ENCODE results near the gene SF3B3. TPM values are rescaled to one million over a fixed set of nuclear protein-coding genes. Genes with fewer than 3 reads are reported as not detected.

The SF3B3 gene
- total and polyA plus RNA-seq, 2 donors (not counting 1 experiment from before 2014, with no cell fraction given), result 67.1 to 266 TPM

DNA sequence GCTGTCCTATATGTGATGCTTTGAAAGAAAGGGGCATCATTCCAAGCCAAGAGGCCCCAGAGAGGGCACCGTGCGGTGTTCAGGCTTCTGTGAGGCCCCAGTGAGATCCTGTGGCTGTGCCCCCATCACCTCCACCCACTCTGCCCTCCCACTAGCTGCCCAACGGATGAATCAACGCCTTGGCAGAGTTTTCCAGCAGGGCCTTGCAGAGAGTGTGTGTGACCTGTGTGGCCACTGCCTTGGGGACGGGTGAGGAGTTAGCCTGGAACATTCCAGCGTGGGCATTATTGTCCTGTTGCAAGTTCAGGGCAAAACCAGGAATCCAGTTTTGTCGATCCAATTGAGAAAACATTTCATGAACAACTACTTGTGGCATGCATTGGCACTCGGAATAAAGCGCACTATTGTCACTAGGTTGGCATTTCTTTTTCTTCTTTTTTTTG lies 53.7 kb downstream of the SF3B3 start:
- no peak overlapping the region for H3K4me2 ChIP-seq (replicated peaks; ENCODE audit: low read depth, low read length, poor library complexity, severe bottlenecking)
- no peak overlapping the region for H3K27ac Mint-ChIP-seq
- ATAC-seq (ENCODE audit: low read depth), result peak; percentile 14

DNA sequence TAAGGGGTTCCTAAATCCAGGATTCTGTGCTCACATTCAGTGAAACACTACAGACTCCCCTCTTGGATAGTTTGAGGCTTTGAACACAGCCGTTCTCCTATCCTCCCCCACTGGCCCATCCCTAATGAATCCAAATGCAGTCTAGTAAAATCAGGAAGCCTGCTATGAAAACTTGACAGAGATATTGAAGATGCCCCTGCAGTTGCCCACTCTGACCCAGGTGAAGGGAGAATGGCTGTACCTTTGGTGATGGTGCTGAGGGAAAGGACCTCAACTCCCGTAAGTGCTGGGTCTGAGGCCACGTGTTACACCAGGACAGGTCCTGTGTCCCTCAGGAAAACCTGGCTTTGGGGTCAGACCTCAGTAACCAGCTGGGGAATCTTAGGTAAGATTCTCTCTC lies 54.4 kb downstream of the SF3B3 start:
- intact Hi-C loops (cut with micrococcal nuclease), result no loop called here
- H2AFZ ChIP-seq (ENCODE audit: insufficient read depth, low read depth, low read length, poor library complexity, severe bottlenecking), result no peak overlapping the region
- H3K4me2 ChIP-seq (replicated peaks; ENCODE audit: low read depth, low read length, poor library complexity, severe bottlenecking), result no peak overlapping the region
- H3K79me2 ChIP-seq (ENCODE audit: control insufficient read depth, insufficient read depth, low read length), result no peaks in the 10 kb centered on the region
- H3K9me3 ChIP-seq (ENCODE audit: control extremely low read depth in 1 of 3, control insufficient read depth in 2 of 3, insufficient read depth in 1 of 3, low read length in 2 of 3), result no peaks in the 10 kb centered on the region
- no peak overlapping the region for H3K4me3 ChIP-seq (ENCODE audit: control extremely low read depth in 1 of 5, extremely low read depth in 1 of 5, insufficient read depth in 1 of 5, low read depth in 2 of 5, low read length in 4 of 5)
- TF ChIP-seq, protein P1, sequence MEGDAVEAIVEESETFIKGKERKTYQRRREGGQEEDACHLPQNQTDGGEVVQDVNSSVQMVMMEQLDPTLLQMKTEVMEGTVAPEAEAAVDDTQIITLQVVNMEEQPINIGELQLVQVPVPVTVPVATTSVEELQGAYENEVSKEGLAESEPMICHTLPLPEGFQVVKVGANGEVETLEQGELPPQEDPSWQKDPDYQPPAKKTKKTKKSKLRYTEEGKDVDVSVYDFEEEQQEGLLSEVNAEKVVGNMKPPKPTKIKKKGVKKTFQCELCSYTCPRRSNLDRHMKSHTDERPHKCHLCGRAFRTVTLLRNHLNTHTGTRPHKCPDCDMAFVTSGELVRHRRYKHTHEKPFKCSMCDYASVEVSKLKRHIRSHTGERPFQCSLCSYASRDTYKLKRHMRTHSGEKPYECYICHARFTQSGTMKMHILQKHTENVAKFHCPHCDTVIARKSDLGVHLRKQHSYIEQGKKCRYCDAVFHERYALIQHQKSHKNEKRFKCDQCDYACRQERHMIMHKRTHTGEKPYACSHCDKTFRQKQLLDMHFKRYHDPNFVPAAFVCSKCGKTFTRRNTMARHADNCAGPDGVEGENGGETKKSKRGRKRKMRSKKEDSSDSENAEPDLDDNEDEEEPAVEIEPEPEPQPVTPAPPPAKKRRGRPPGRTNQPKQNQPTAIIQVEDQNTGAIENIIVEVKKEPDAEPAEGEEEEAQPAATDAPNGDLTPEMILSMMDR (IDR thresholded peaks at IDR 0.05), result no peak
- peaks cover 0 to 5% of the 10 kb centered on the region in 2 donors for H3K4me1 ChIP-seq (ENCODE audit: control insufficient read depth in 2 of 2, insufficient read depth in 2 of 2, low read length in 2 of 2)
- CTCF ChIA-PET, result no interaction called here
- no peak overlapping the region for H3K27ac ChIP-seq (ENCODE audit: low read length in 2 of 2)
- no peak overlapping the region for H3K9ac ChIP-seq (ENCODE audit: low read length)
- no peak overlapping the region for H3K4me3 Mint-ChIP-seq
- H3K27ac Mint-ChIP-seq, result no peak overlapping the region
- peaks cover 9% of the 10 kb centered on the region for H3K4me1 Mint-ChIP-seq
- peaks cover 2 to 13% of the 10 kb centered on the region in 2 experiments for H3K36me3 ChIP-seq (replicated peaks in 1 of 2; ENCODE audit: control extremely low read depth in 1 of 2, control insufficient read depth in 1 of 2, extremely low read depth in 1 of 2, insufficient read depth in 2 of 2, low read length in 1 of 2)
- H3K27me3 Mint-ChIP-seq, result no peaks in the 10 kb centered on the region
- ATAC-seq (ENCODE audit: low read depth) (no peak), DNase-seq (no peak)
- POLR2A ChIA-PET, result no interaction called here
- H3K27me3 ChIP-seq (replicated peaks in 1 of 4; ENCODE audit: control extremely low read depth in 1 of 4, control insufficient read depth in 3 of 4, insufficient read depth in 4 of 4, low read length in 3 of 4), result no peaks in the 10 kb centered on the region
- 94% methylated on average over 2 of the region's 3 CpGs for whole genome bisulfite sequencing (ENCODE audit: insufficient coverage)
- H4K20me1 ChIP-seq (ENCODE audit: control insufficient read depth, insufficient read depth, low read length, poor library complexity, severe bottlenecking), result no peaks in the 10 kb centered on the region
- no peaks in the 10 kb centered on the region for H3K9me3 Mint-ChIP-seq (ENCODE audit: insufficient read depth)

More for the DNA sequence above, 53.7 kb downstream of the SF3B3 start:
- Mint-ChIP-seq H3K4me1 (peaks cover 9% of the 10 kb centered on the region), H3K27me3 (no peaks in the 10 kb centered on the region), H3K4me3 (no peak overlapping the region), H3K9me3 (ENCODE audit: insufficient read depth) (no peaks in the 10 kb centered on the region)
- H2AFZ ChIP-seq (ENCODE audit: insufficient read depth, low read depth, low read length, poor library complexity, severe bottlenecking), result no peak overlapping the region
- ChIA-PET CTCF (no interaction called here), POLR2A (no interaction called here)
- H3K4me3 ChIP-seq (ENCODE audit: control extremely low read depth in 1 of 5, extremely low read depth in 1 of 5, insufficient read depth in 1 of 5, low read depth in 2 of 5, low read length in 4 of 5), result no peak overlapping the region
- WGBS (ENCODE audit: insufficient coverage), result 78% methylated on average over 9 of the region's 9 CpGs
- H3K27me3 ChIP-seq (replicated peaks in 1 of 4; ENCODE audit: control extremely low read depth in 1 of 4, control insufficient read depth in 3 of 4, insufficient read depth in 4 of 4, low read length in 3 of 4), result no peaks in the 10 kb centered on the region
- H3K9ac ChIP-seq (ENCODE audit: low read length), result no peak overlapping the region
- no peaks in the 10 kb centered on the region for H3K9me3 ChIP-seq (ENCODE audit: control extremely low read depth in 1 of 3, control insufficient read depth in 2 of 3, insufficient read depth in 1 of 3, low read length in 2 of 3)
- TF ChIP-seq, protein P1 (IDR thresholded peaks at IDR 0.05), result no peak
- TF ChIP-seq EZH2 (IDR thresholded peaks at IDR 0.05; ENCODE audit: borderline replicate concordance, insufficient read depth, low read depth, low read length, poor library complexity, severe bottlenecking), result no peak
- H3K4me1 ChIP-seq (ENCODE audit: control insufficient read depth in 2 of 2, insufficient read depth in 2 of 2, low read length in 2 of 2), result peaks cover 0 to 5% of the 10 kb centered on the region in 2 donors
- peaks cover 2 to 21% of the 10 kb centered on the region in 2 experiments for H3K36me3 ChIP-seq (replicated peaks in 1 of 2; ENCODE audit: control extremely low read depth in 1 of 2, control insufficient read depth in 1 of 2, extremely low read depth in 1 of 2, insufficient read depth in 2 of 2, low read length in 1 of 2)
- no peaks in the 10 kb centered on the region for H4K20me1 ChIP-seq (ENCODE audit: control insufficient read depth, insufficient read depth, low read length, poor library complexity, severe bottlenecking)
- no peaks in the 10 kb centered on the region for H3K79me2 ChIP-seq (ENCODE audit: control insufficient read depth, insufficient read depth, low read length)
- H3K27ac ChIP-seq (ENCODE audit: low read length in 2 of 2), result no peak overlapping the region
- DNase-seq, result no peak
- intact Hi-C loops (cut with micrococcal nuclease), result no loop called here
